Inflammatory macrophage (primary cell): ENCODE data around the gene ENTPD5.
A peak's percentile ranks its signal among the peaks of the same experiment; 100 is the strongest.
"Not testable (repeated sequence)": the region's sequence is repeated elsewhere in the genome, so short reads cannot be mapped to it uniquely, and the experiment has no call there.

Source experiments
- DNase-seq, 2 donors: peaks; one replicate each; pipeline ENCODE4 v3.0.0-alpha.2; 2020 to 2022
- total RNA-seq, 18 experiments: gene quantifications; one replicate each; lab custom pipeline; 2026; ENCODE audit warnings: mixed read lengths in 6 of 18, inconsistent platforms in 2 of 18; lab: John Stamatoyannopoulos, UW

Gene ENTPD5
- total RNA-seq: 11.6 to 39.1 (median 18.1) reads per million in 18 experiments

DNA sequence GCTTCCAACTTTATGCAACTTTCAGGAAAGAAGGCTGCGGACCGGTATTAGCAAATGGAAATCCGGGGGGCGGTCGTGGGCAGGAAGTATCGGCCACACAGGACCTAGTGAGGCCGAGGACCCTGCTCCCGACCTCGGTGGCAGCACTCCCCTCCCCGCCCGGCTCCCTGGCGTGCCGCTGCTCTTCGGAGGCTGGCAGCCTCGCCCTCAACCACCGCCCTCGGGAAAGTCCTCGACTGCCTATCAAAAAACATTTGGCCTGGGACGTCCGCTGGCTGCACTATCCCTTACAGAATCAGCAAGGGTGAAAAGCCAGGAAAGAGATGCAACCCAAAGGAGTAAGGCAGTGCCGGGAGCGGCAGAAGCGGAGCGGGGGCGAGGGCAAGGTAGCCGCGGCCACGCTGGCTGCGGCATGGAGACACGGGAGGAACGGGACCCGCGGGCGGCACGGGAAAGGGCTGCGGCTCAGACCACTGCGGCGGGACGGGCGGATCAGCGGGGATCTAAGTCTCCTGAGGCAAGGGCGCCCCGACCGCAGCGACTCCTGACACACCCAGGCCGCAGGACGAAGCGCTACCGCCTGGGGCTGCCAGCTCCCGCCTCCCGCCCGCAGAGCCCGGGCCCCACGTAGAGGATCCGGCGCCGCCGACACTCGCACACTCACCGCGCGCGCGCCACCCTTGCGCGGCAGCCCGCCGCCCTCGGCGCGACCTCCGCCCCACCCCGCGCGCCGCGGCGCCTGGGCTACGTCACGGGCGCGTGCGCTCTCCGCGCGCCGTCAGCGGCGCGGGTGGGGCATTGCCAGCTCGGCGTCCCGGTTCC is at the start of gene ENTPD5, which contains the start of gene BBOF1:
Gene ENTPD5 (minus strand): TSS at position 703 of the 822 bp plus-strand sequence. CDS start 31,186 bp downstream, outside the sequence.
Gene BBOF1 (plus strand): TSS at position 764 of the 822 bp plus-strand sequence. CDS start 130 bp downstream, outside the sequence.
- peak; percentile 88 to 94 for DNase-seq

DNA sequence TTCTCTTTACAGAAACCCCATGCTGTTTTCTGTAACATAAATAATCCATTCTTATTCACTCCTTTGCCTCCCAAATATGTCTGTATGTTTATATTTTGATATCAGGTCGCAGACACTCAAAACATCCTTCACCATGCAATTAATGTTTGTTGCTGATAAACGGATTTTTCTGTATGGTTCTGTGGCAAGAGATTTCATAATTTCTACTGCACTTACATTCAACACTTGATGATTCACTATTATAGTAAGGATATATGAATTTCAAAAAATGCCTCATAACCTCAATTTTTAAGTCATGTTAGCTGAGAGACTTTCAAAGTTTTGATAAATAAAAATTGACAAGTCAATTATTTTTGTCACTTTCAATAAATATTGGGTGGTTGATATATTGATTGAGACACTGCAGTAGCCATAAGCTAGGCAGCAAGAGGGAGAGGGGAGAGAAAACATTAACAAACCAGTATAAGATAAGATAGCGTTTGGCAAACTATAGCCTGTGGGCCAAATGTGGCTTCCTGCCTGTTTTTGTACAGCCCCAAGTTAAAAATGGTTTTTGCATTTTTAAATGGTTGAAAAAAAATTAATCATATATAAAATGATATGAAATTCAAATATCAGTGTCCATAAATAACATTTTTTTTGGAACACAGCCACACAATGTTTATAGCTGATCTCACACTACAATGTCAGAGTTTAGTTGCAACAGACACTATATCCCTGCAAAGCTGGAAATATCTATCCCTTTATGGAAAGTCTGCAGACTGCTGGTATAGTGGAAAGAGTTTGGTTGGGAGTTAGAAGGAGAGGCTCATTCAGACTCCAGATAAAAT is 46.9 kb upstream of the ENTPD5 start:
- no peak for DNase-seq

DNA sequence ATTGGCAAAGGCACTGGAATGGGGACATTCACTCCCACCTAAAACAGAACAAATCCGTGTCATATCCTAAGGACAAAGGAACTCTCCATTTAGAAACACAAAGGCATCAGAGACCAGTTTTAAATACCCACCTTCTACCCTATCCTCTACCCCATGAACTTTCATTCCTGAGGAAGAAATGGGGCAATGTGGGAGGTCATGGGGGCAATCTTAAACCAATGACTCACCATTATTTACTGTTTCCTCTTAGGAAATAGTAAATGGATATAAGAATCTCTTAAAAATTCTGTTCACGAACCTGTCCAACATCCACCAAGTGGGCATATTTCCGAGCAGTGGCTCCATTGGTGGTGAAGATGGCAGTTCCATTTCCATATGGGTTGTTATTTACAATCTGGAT is 45.8 kb upstream of the ENTPD5 start:
- DNase-seq: peak; percentile 23 to 44

DNA sequence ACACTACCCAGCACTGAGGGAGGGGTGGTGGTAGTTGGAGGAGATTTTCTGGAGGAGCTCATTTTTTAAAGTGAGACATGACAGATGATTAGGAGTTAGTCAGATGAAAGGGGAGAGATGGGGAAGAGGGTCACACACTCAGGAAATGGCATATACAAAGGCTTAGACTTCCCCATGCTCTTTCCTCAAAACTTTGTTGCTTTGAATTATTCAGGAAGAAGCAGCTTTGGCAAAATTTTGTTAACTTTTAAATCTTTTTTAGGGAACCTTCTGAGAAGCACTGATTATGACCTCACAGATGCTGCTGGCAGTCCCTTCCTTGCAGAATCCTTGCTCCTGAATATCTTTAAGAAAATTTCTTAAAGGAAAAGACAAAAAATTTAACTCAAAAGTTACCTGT is 45.3 kb upstream of the ENTPD5 start:
- peak; percentile 36 to 69 for DNase-seq

GRCh38 chr14:74062809-74063150 is 43.7 kb upstream of the ENTPD5 start:
- no peak for DNase-seq

GRCh38 chr14:74049876-74050495 is 30.9 kb upstream of the ENTPD5 start:
- peak in 1 of 2 donors; percentile 25 for DNase-seq

DNA sequence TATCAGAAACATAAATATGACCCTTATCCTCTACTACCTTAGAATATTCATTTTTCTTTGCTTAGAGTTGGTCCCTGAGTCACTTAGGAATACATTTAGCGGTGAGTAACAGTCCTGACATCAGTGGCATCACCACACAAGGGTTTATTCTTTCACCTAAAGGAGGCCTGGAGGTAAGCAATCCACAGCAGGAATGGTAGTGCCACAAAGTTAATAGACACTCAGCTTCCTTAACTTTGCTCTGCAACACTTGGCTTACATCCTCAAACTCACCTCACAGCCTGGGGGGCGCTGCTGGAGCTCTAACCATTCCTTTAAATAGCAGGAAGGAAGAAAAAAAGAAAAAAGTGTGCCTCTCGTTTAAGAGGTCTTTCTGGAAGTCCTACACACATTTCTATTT is 29.2 kb upstream of the ENTPD5 start:
- no peak for DNase-seq

- no peak for DNase-seq
Measured at GRCh38 chr14:74045522-74045921, 26.4 kb upstream of the ENTPD5 start.

- no peak for DNase-seq
Measured at GRCh38 chr14:74042296-74042695, 23.2 kb upstream of the ENTPD5 start.

GRCh38 chr14:74038020-74038859 is 19.2 kb upstream of the ENTPD5 start:
- peak; percentile 50 to 84 for DNase-seq

- no peak for DNase-seq
Measured at GRCh38 chr14:74035556-74035955, 16.5 kb upstream of the ENTPD5 start.

GRCh38 chr14:74034572-74034971 is 15.5 kb upstream of the ENTPD5 start:
- DNase-seq: no peak

- DNase-seq: no peak
Measured at GRCh38 chr14:74029136-74029535, 10.0 kb upstream of the ENTPD5 start.

GRCh38 chr14:74022346-74022745 is 3.3 kb upstream of the ENTPD5 start:
- DNase-seq: no peak

GRCh38 chr14:74019408-74020137 is 485 bp upstream of the ENTPD5 start:
- no peak for DNase-seq

- DNase-seq: peak; percentile 30 to 41
Measured at GRCh38 chr14:74018174-74018585, 908 bp downstream of the ENTPD5 start.

- DNase-seq: no peak
Measured at GRCh38 chr14:74015963-74016362, 3.1 kb downstream of the ENTPD5 start.

- peak in 1 of 2 donors; percentile 4 for DNase-seq
Measured at GRCh38 chr14:74015176-74015575, 3.9 kb downstream of the ENTPD5 start.

DNA sequence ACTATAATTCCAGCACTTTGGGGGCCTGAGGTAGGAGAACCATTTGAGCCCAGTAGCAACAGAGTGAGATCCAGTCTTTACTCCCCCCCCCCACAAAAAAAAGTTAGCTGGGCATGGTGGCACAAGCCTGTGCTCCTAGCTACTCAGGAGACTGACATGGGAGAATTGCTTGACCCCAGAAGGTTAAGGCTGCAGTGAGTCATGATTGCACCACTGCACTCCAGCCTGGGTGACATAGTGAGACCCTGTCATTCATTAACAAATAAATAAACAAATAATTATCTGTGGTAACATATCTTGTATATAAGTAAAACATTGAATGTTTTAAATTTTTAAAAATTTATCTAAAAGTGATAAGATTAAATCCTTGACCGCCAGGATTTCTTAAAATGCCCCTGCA is 4.8 kb downstream of the ENTPD5 start:
- DNase-seq: no peak

GRCh38 chr14:74008843-74009499 is 10.1 kb downstream of the ENTPD5 start:
- DNase-seq: no peak

GRCh38 chr14:74005664-74006063 is 13.4 kb downstream of the ENTPD5 start:
- not testable (repeated sequence) for DNase-seq
